ENCODE data around the gene HDHD5.

The HDHD5 gene

GRCh38 chr22:17135153-17135760 is 23.8 kb downstream of the HDHD5 start:
- TF ChIP-seq, protein P1, sequence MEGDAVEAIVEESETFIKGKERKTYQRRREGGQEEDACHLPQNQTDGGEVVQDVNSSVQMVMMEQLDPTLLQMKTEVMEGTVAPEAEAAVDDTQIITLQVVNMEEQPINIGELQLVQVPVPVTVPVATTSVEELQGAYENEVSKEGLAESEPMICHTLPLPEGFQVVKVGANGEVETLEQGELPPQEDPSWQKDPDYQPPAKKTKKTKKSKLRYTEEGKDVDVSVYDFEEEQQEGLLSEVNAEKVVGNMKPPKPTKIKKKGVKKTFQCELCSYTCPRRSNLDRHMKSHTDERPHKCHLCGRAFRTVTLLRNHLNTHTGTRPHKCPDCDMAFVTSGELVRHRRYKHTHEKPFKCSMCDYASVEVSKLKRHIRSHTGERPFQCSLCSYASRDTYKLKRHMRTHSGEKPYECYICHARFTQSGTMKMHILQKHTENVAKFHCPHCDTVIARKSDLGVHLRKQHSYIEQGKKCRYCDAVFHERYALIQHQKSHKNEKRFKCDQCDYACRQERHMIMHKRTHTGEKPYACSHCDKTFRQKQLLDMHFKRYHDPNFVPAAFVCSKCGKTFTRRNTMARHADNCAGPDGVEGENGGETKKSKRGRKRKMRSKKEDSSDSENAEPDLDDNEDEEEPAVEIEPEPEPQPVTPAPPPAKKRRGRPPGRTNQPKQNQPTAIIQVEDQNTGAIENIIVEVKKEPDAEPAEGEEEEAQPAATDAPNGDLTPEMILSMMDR (IDR thresholded peaks at IDR 0.05; ENCODE audit: low read length, missing control alignments) = no peak
- DNase-seq (ENCODE audit: low read depth) = no peak
- H3K4me3 ChIP-seq (replicated peaks; ENCODE audit: low read depth, low read length) = no peak overlapping the region

DNA sequence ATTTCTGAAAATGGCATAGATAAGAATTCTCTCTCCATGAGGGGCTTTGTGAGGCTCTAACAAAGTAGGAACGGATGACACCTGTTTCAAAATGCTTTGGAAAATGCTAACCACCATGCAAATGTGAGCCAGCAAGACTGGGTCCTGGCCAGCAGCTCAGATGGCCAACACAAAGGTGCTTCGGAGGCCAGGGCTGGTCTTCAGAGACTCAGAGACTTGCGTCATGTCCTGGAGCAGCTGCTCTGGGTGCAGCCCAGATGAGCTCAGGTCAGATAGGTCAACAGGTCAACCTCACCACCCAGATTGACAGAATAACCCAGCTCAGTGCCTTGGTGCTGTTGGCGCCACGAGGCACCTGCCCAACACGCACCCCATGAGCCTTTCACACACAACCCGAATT is 25.9 kb downstream of the HDHD5 start:
- no peak overlapping the region for H3K4me3 ChIP-seq (replicated peaks; ENCODE audit: low read depth, low read length)
- TF ChIP-seq, protein P1 (IDR thresholded peaks at IDR 0.05; ENCODE audit: low read length, missing control alignments) = no peak
- no peak for DNase-seq (ENCODE audit: low read depth)

DNA sequence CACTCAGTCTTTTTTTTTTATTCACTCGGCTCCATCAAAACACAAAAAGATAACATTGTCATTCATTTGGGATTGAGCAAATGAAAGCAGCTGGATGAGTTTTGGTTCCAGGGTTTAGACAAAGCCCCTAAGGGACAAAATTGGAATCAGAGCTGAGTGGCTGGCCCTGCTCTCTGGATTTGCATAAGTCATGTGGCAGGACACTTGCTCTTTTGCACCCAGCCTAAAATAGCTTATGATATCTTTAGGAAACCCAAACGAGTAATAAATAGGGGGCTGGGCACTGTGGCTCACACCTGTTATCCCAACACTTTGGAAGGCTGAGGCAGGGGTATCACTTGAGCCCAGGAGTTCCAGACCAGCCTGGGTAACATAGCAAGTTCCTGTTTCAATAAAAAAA is 27.0 kb downstream of the HDHD5 start:
- TF ChIP-seq, protein P1 (IDR thresholded peaks at IDR 0.05; ENCODE audit: low read length, missing control alignments) = no peak
- DNase-seq (ENCODE audit: low read depth) = no peak
- no peak overlapping the region for H3K4me3 ChIP-seq (replicated peaks; ENCODE audit: low read depth, low read length)

DNA sequence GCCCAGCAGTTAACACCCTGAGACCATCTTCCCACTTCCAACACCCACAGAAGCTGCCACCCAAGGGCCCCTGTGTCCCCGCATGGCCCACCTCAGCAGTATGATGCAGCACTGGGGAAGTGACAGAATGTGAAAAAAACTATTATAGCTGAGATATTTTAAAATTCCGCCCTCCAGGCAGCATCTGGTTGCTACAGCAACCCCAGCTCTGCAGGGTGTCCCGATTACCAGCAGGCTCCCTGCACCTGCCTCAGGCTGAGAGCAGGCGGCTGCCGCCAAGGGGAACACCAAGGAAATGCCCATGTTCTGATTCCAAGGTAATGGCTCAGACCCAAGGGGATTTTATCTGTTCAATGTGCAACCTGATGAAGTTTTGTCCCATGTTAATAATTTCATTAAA is 27.4 kb downstream of the HDHD5 start:
- TF ChIP-seq, protein P1 (IDR thresholded peaks at IDR 0.05; ENCODE audit: low read length, missing control alignments) = no peak
- H3K4me3 ChIP-seq (replicated peaks; ENCODE audit: low read depth, low read length) = no peak overlapping the region
- no peak for DNase-seq (ENCODE audit: low read depth)

- TF ChIP-seq, protein P1 (IDR thresholded peaks at IDR 0.05; ENCODE audit: low read length, missing control alignments) = no peak
- no peak overlapping the region for H3K4me3 ChIP-seq (replicated peaks; ENCODE audit: low read depth, low read length)
- no peak for DNase-seq (ENCODE audit: low read depth)
Observed at GRCh38 chr22:17130199-17130598, 28.9 kb downstream of the HDHD5 start.

DNA sequence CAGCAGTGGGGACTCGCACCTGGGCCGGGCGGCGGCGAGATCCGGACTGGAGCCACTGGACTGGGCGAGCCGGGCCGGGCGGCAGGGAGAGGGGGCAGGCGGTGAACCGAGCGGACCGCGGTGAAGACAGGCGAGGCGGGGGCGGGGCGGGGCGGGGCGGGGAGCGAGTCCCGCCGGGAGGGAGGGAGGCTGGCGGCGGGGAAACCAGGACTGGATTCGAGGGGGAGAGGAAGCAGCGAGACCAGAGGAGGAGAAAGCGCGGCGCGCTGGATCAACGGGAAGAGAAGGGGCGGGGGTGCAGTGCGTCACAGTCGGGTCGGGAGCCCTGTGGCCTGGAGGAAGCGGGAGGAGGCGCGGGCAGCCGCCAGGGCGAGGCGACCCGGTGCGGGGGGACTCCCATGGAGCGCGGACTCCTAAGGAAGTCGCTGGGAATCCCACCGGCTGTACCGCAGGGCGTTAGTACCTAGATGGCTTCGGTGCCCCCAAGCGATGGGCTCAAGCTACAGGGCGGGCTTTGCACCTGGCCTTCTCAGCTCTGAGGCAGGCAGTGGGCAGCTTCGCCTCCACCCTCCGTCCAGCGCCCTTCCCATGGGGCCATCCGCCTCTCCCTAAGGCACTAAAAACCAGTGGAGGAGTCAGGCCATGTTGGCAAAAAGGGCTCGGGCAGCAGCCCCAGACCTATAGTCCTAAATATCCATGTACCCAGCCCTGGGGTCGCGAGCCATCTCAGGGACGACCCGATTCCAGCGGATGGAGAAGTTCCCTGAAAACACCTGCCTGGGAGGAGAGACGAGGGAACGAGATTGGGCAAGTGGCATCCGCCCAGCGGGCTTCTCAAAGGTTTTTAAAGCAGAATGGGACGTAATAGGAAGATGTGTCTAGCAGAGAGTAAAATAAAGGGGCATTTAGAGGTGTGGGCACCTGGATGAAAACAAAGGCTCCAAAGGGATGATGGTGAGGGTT is 37.6 kb downstream of the HDHD5 start, which contains the start of gene TMEM121B:
Gene TMEM121B (minus strand): TSS at position 128 of the 963 bp plus-strand sequence. CDS start 233 bp downstream, outside the sequence.
- TF ChIP-seq, protein P1 (IDR thresholded peaks at IDR 0.05; ENCODE audit: low read length, missing control alignments) = no peak
- H3K4me3 ChIP-seq (replicated peaks; ENCODE audit: low read depth, low read length) = peak within 1 kb of the TSS; percentile 34
- peak; percentile 47 for DNase-seq (ENCODE audit: low read depth)
